Measurements from ENCODE around the gene COX5B. TPM values are rescaled to one million over a fixed set of nuclear protein-coding genes. Genes with fewer than 3 reads are reported as not detected.
"Not testable (repeated sequence)": the region's sequence is repeated elsewhere in the genome, so short reads cannot be mapped to it uniquely, and the experiment has no call there.

COX5B gene
- total RNA-seq, 4 donors from 2014 or later = 464 to 811 (median 612) TPM

DNA sequence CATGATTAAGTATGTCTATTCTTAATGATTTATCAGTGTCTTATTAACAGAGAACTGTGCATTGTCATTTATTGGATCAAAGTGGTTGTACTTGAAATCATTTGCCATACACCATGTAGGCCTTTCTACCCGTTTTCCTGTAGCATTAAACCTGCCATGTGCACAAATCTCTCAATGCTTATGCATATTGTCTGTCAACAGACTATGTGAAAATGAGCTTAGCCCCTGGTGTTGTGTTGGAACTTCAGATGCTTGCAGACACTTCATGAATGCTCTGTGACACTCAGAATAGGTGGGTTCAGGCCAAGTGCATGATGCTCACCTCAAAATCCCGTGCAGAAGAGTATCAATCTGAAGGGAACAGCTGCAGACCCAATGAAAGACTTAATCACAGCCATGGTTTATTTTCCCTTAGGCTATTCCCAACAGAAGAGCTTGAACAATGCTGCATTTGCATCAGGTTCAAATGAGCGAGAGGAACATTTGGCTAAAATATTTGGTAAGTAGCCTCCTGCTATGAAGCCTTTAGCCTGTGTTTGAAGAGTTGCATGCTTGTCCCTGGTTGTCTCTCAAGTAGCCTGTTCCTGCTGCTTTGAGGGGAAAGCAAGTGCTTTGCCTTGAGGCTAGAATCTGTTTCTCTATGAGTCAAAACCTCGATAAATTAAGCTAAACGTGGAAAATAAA lies 29.7 kb downstream of the COX5B start:
- no peaks in the 10 kb centered on the region for H3K4me1 ChIP-seq
- WGBS, 2 donors (ENCODE audit: low coverage in 1 of 2) = 85 to 92% methylated on average over 4 to 5 of the region's 5 CpGs
- no peak for TF ChIP-seq POLR2AphosphoS5 (IDR thresholded peaks at IDR 0.05)
- TF ChIP-seq, protein P1, sequence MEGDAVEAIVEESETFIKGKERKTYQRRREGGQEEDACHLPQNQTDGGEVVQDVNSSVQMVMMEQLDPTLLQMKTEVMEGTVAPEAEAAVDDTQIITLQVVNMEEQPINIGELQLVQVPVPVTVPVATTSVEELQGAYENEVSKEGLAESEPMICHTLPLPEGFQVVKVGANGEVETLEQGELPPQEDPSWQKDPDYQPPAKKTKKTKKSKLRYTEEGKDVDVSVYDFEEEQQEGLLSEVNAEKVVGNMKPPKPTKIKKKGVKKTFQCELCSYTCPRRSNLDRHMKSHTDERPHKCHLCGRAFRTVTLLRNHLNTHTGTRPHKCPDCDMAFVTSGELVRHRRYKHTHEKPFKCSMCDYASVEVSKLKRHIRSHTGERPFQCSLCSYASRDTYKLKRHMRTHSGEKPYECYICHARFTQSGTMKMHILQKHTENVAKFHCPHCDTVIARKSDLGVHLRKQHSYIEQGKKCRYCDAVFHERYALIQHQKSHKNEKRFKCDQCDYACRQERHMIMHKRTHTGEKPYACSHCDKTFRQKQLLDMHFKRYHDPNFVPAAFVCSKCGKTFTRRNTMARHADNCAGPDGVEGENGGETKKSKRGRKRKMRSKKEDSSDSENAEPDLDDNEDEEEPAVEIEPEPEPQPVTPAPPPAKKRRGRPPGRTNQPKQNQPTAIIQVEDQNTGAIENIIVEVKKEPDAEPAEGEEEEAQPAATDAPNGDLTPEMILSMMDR (IDR thresholded peaks at IDR 0.05) = no peak
- TF ChIP-seq POLR2A (IDR thresholded peaks at IDR 0.05) = no peak
- H3K27me3 ChIP-seq = no peaks in the 10 kb centered on the region
- in situ Hi-C loops (cut with MboI; ENCODE audit: low pct_ligation_motif_present in 1 of 4, low pct_unique_long_range_greater_than_20kb in 1 of 4, low sequenced_read_pairs in 3 of 4) = no loop called here
- no peak overlapping the region for H3K27ac ChIP-seq
- H3K36me3 ChIP-seq = no peaks in the 10 kb centered on the region
- H3K9me3 ChIP-seq = no peaks in the 10 kb centered on the region
- intact Hi-C loops (cut with DNase I; ENCODE audit: low total_unique reads) = no loop called here
- no peak for DNase-seq
- no peak overlapping the region for H3K4me3 ChIP-seq

DNA sequence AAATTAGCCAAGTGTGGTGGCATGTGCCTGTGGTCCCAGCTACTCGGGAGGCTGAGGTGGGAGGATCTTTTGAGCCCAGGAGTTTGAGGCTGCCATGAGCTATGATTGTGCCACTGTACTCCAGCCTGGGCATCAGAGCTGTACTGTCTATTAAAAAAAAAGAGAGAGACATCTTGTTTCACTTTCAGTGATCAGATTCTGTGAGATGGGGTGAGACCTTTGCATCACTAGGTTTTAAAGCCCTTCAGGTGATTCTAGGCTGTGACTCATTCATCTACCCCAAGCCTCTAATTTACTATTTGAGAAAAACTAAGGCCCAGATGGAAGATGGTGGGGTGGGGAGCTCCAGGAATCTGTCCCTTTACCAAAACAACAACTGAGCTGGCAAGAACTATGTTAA lies 30.8 kb downstream of the COX5B start:
- DNase-seq = no peak
- intact Hi-C loops (cut with DNase I; ENCODE audit: low total_unique reads) = no loop called here
- Histone ChIP-seq H3K27me3 (no peaks in the 10 kb centered on the region), H3K27ac (no peak overlapping the region), H3K4me3 (no peak overlapping the region), H3K36me3 (no peaks in the 10 kb centered on the region), H3K9me3 (no peaks in the 10 kb centered on the region), H3K4me1 (no peaks in the 10 kb centered on the region)
- no peak for TF ChIP-seq POLR2A (IDR thresholded peaks at IDR 0.05)
- no peak for TF ChIP-seq EP300 (IDR thresholded peaks at IDR 0.05; ENCODE audit: low read depth)
- TF ChIP-seq, protein P1 (IDR thresholded peaks at IDR 0.05) = no peak
- TF ChIP-seq POLR2AphosphoS5 (IDR thresholded peaks at IDR 0.05) = no peak
- WGBS, 2 donors (ENCODE audit: low coverage in 1 of 2) = 100% methylated on average over 1 of the region's 1 CpG; no CpG with 5 or more reads in 1 of the 2 donors
- in situ Hi-C loops (cut with MboI; ENCODE audit: low pct_ligation_motif_present in 1 of 4, low pct_unique_long_range_greater_than_20kb in 1 of 4, low sequenced_read_pairs in 3 of 4) = no loop called here

DNA sequence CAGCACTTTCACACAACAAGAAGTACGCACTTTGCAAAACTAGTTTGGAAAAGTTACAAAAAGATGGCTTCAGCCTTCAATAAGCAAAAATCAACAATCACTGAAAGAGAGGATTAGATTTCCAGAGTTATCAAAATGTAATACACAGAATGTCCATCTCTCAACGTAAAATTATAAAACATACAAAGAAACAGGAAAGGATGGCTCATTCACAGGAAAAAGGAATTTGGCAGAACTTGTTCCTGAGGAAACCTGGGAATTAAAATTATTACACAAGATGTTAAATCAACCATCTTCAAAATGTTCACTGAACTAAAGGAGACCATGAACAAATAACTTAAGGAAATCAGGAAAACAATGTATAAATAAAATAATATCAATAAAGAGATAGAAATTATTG lies 31.6 kb downstream of the COX5B start:
- in situ Hi-C loops (cut with MboI; ENCODE audit: low pct_ligation_motif_present in 1 of 4, low pct_unique_long_range_greater_than_20kb in 1 of 4, low sequenced_read_pairs in 3 of 4) = no loop called here
- no peak for TF ChIP-seq EP300 (IDR thresholded peaks at IDR 0.05; ENCODE audit: low read depth)
- TF ChIP-seq, protein P1 (IDR thresholded peaks at IDR 0.05) = no peak
- Histone ChIP-seq H3K36me3 (no peaks in the 10 kb centered on the region), H3K9me3 (no peaks in the 10 kb centered on the region), H3K4me1 (no peaks in the 10 kb centered on the region), H3K4me3 (no peak overlapping the region), H3K27me3 (no peaks in the 10 kb centered on the region), H3K27ac (no peak overlapping the region)
- intact Hi-C loops (cut with DNase I; ENCODE audit: low total_unique reads) = no loop called here
- 81 to 92% methylated on average over 2 of the region's 2 CpGs for WGBS, 2 donors (ENCODE audit: low coverage in 1 of 2)
- DNase-seq = no peak

DNA sequence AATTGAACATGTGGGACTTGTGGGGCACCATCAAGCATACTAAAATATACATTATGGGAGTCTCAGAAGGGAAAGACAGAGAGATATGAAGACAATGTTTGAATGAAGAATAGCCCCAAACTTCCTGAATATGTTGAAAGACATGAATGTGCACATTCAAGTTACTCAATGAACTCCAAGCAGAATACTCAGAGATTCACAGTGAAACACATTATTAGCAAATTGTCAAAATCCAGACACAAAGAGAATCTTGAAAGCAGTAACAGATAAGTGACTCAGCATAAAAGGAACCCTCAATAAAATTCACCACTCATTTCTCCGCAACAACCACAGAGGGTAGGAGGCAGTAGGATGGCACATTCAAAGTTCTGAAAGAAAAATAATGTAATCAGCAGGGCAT lies 32.4 kb downstream of the COX5B start:
- 100% methylated on average over 1 of the region's 1 CpG for WGBS, 2 donors (ENCODE audit: low coverage in 1 of 2)
- DNase-seq = no peak
- Histone ChIP-seq H3K36me3 (no peaks in the 10 kb centered on the region), H3K4me1 (no peaks in the 10 kb centered on the region), H3K4me3 (no peak overlapping the region), H3K27me3 (no peaks in the 10 kb centered on the region), H3K9me3 (no peaks in the 10 kb centered on the region), H3K27ac (no peak overlapping the region)
- no peak for TF ChIP-seq POLR2A (IDR thresholded peaks at IDR 0.05)
- TF ChIP-seq EP300 (IDR thresholded peaks at IDR 0.05; ENCODE audit: low read depth) = no peak
- TF ChIP-seq POLR2AphosphoS5 (IDR thresholded peaks at IDR 0.05) = no peak
- TF ChIP-seq, protein P1 (IDR thresholded peaks at IDR 0.05) = no peak
- in situ Hi-C loops (cut with MboI; ENCODE audit: low pct_ligation_motif_present in 1 of 4, low pct_unique_long_range_greater_than_20kb in 1 of 4, low sequenced_read_pairs in 3 of 4) = no loop called here
- intact Hi-C loops (cut with DNase I; ENCODE audit: low total_unique reads) = no loop called here

DNA sequence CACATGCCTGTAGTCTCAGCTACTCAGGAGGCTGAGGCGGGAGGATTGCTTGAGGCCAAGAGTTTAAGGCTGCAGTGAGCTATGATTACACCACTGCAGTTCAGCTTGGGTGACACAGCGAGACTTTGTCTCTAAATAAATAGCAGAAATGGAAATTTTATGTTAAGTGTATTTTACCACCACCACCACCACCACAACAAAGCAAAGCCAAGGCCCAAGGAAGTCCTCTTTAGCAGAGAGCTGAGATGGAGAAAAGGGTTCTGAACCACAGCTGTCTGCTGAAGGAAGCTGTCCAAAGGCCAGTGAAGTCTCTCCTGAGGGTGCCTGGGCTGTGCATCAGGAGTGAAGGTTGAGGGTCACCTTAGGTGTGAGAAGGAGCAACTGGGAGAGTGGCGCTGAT lies 41.4 kb downstream of the COX5B start:
- intact Hi-C loops (cut with DNase I; ENCODE audit: low total_unique reads); H3K4me3 ChIP-seq; H3K36me3 ChIP-seq; H3K27me3 ChIP-seq; H3K9me3 ChIP-seq; H3K27ac ChIP-seq; DNase-seq; H3K4me1 ChIP-seq; in situ Hi-C loops (cut with MboI; ENCODE audit: low pct_ligation_motif_present in 1 of 4, low pct_unique_long_range_greater_than_20kb in 1 of 4, low sequenced_read_pairs in 3 of 4): not testable (repeated sequence)
- 81 to 83% methylated on average over 1 to 2 of the region's 3 CpGs for WGBS, 2 donors (ENCODE audit: low coverage in 1 of 2)
